ENCODE results near the gene STBD1. TPM values are rescaled to one million over a fixed set of nuclear protein-coding genes. Genes with fewer than 3 reads are reported as not detected.

Gene STBD1
- total RNA-seq, 1 donor from 2014 or later = 24.3 TPM

GRCh38 chr4:76266627-76267026, 39.9 kb upstream of the STBD1 start:
- Histone ChIP-seq H3K4me3 (no peak overlapping the region), H3K36me3 (no peaks in the 10 kb centered on the region), H3K27ac (replicated peaks) (no peak overlapping the region), H3K4me1 (no peaks in the 10 kb centered on the region), H3K9me3 (replicated peaks) (no peaks in the 10 kb centered on the region), H3K27me3 (ENCODE audit: low read depth) (no peaks in the 10 kb centered on the region)
- no peak for TF ChIP-seq CTCF (IDR thresholded peaks at IDR 0.05; ENCODE audit: borderline replicate concordance)
- no peak for DNase-seq
- intact Hi-C loops (cut with micrococcal nuclease) = no loop called here

GRCh38 chr4:76267811-76268210, 38.7 kb upstream of the STBD1 start:
- no peak for DNase-seq
- no peaks in the 10 kb centered on the region for H3K4me1 ChIP-seq
- H3K27ac ChIP-seq (replicated peaks) = no peak overlapping the region
- no peaks in the 10 kb centered on the region for H3K9me3 ChIP-seq (replicated peaks)
- no peaks in the 10 kb centered on the region for H3K36me3 ChIP-seq
- TF ChIP-seq CTCF (IDR thresholded peaks at IDR 0.05; ENCODE audit: borderline replicate concordance) = no peak
- H3K27me3 ChIP-seq (ENCODE audit: low read depth) = no peaks in the 10 kb centered on the region
- intact Hi-C loops (cut with micrococcal nuclease) = no loop called here
- H3K4me3 ChIP-seq = no peak overlapping the region

- no peak for TF ChIP-seq CTCF (IDR thresholded peaks at IDR 0.05; ENCODE audit: borderline replicate concordance)
- Histone ChIP-seq H3K4me3 (no peak overlapping the region), H3K9me3 (replicated peaks) (no peaks in the 10 kb centered on the region), H3K27me3 (ENCODE audit: low read depth) (no peaks in the 10 kb centered on the region), H3K4me1 (no peaks in the 10 kb centered on the region), H3K36me3 (no peaks in the 10 kb centered on the region), H3K27ac (replicated peaks) (no peak overlapping the region)
- intact Hi-C loops (cut with micrococcal nuclease) = no loop called here
- no peak for DNase-seq
Measured at GRCh38 chr4:76270244-76271175, 36.0 kb upstream of the STBD1 start.

GRCh38 chr4:76271248-76271647, 35.3 kb upstream of the STBD1 start:
- H3K4me1 ChIP-seq = no peaks in the 10 kb centered on the region
- H3K27me3 ChIP-seq (ENCODE audit: low read depth) = no peaks in the 10 kb centered on the region
- intact Hi-C loops (cut with micrococcal nuclease) = no loop called here
- H3K27ac ChIP-seq (replicated peaks) = no peak overlapping the region
- no peak for DNase-seq
- no peak overlapping the region for H3K4me3 ChIP-seq
- TF ChIP-seq CTCF (IDR thresholded peaks at IDR 0.05; ENCODE audit: borderline replicate concordance) = no peak
- no peaks in the 10 kb centered on the region for H3K9me3 ChIP-seq (replicated peaks)
- H3K36me3 ChIP-seq = no peaks in the 10 kb centered on the region

GRCh38 chr4:76272073-76272472, 34.5 kb upstream of the STBD1 start:
- Histone ChIP-seq H3K27ac (replicated peaks) (no peak overlapping the region), H3K4me3 (no peak overlapping the region), H3K36me3 (no peaks in the 10 kb centered on the region), H3K9me3 (replicated peaks) (no peaks in the 10 kb centered on the region), H3K27me3 (ENCODE audit: low read depth) (no peaks in the 10 kb centered on the region), H3K4me1 (no peaks in the 10 kb centered on the region)
- intact Hi-C loops (cut with micrococcal nuclease) = no loop called here
- no peak for TF ChIP-seq CTCF (IDR thresholded peaks at IDR 0.05; ENCODE audit: borderline replicate concordance)
- DNase-seq = no peak
